ENCODE measurements around the gene LEFTY1.
"Not testable (repeated sequence)": the region's sequence is repeated elsewhere in the genome, so short reads cannot be mapped to it uniquely, and the experiment has no call there.

The LEFTY1 gene

GRCh38 chr1:225887554-225888288, 1.2 kb downstream of the LEFTY1 start:
- not testable (repeated sequence) for DNase-seq (ENCODE audit: low spot score)

- DNase-seq (ENCODE audit: low spot score): no peak
Measured at GRCh38 chr1:225887030-225887314, 2.0 kb downstream of the LEFTY1 start.

- DNase-seq (ENCODE audit: low spot score): no peak
Measured at GRCh38 chr1:225886159-225887029, 2.6 kb downstream of the LEFTY1 start.

- DNase-seq (ENCODE audit: low spot score): no peak
Measured at GRCh38 chr1:225885336-225885735, 3.6 kb downstream of the LEFTY1 start.

GRCh38 chr1:225883616-225884265, 5.2 kb downstream of the LEFTY1 start:
- no peak for DNase-seq (ENCODE audit: low spot score)

GRCh38 chr1:225882694-225883615, 6.0 kb downstream of the LEFTY1 start:
- DNase-seq (ENCODE audit: low spot score): peak; percentile 64

- DNase-seq (ENCODE audit: low spot score): peak; percentile 91
Measured at GRCh38 chr1:225881959-225882693, 6.8 kb downstream of the LEFTY1 start, which contains the start of gene TMEM63A. Gene TMEM63A (minus strand): TSS chr1:225882380. CDS start chr1:225877580, 4,800 bp downstream.

- peak; percentile 51 for DNase-seq (ENCODE audit: low spot score)
Measured at GRCh38 chr1:225881081-225881958, 7.6 kb downstream of the LEFTY1 start.

- DNase-seq (ENCODE audit: low spot score): no peak
Measured at GRCh38 chr1:225880636-225881035, 8.3 kb downstream of the LEFTY1 start.

- no peak for DNase-seq (ENCODE audit: low spot score)
Measured at GRCh38 chr1:225880222-225880588, 8.7 kb downstream of the LEFTY1 start.

GRCh38 chr1:225879521-225880221, 9.3 kb downstream of the LEFTY1 start:
- no peak for DNase-seq (ENCODE audit: low spot score)

GRCh38 chr1:225878282-225878681, 10.7 kb downstream of the LEFTY1 start:
- no peak for DNase-seq (ENCODE audit: low spot score)

- DNase-seq (ENCODE audit: low spot score): peak; percentile 49
Measured at GRCh38 chr1:225877580-225877979, 11.4 kb downstream of the LEFTY1 start.

GRCh38 chr1:225876900-225877510, 11.9 kb downstream of the LEFTY1 start:
- no peak for DNase-seq (ENCODE audit: low spot score)

GRCh38 chr1:225875044-225875815, 13.7 kb downstream of the LEFTY1 start:
- DNase-seq (ENCODE audit: low spot score): no peak

GRCh38 chr1:225874431-225874830, 14.5 kb downstream of the LEFTY1 start:
- DNase-seq (ENCODE audit: low spot score): no peak

GRCh38 chr1:225873281-225873850, 15.6 kb downstream of the LEFTY1 start:
- no peak for DNase-seq (ENCODE audit: low spot score)

GRCh38 chr1:225872075-225872430, 16.9 kb downstream of the LEFTY1 start:
- no peak for DNase-seq (ENCODE audit: low spot score)

Data from RKO (cell line).